HepG2 (cell line): ENCODE data around the gene LUC7L. TPM values are rescaled to one million over a fixed set of nuclear protein-coding genes. Genes with fewer than 3 reads are reported as not detected.

ENCODE experiments used
- ARNT2 ChIP-seq: sonication (generic); formaldehyde crosslinking; IDR thresholded peaks from 2 replicates; pipeline ENCODE4 v1.8.0; 2022; ENCODE audit warnings: mild to moderate bottlenecking, low read depth, missing genetic modification reagents, moderate library complexity
- CC2D1A ChIP-seq: sonication (generic); formaldehyde crosslinking; IDR thresholded peaks from 2 replicates; pipeline ENCODE4 v1.8.1; 2023; ENCODE audit warnings: mild to moderate bottlenecking, missing genetic modification reagents
- GZF1 ChIP-seq: sonication (generic); formaldehyde crosslinking; IDR thresholded peaks from 2 replicates; pipeline ENCODE4 v1.5.1; 2020; ENCODE audit warnings: mild to moderate bottlenecking, missing genetic modification reagents
- HNRNPUL1 ChIP-seq: fragments of 200-400 bp; formaldehyde crosslinking; IDR thresholded peaks from 2 replicates; pipeline ENCODE4 v1.6.1; 2017; ENCODE audit warnings: low read depth, mild to moderate bottlenecking, low read length, moderate library complexity
- PAF1 ChIP-seq: IDR thresholded peaks from 2 replicates; pipeline ENCODE4 v1.6.1; 2016; ENCODE audit warnings: missing genetic modification reagents, missing compliant biosample characterization
- TP53 ChIP-seq: sonication (generic); formaldehyde crosslinking; conservative IDR thresholded peaks from 2 replicates; pipeline ENCODE4 v1.4.0; 2020; ENCODE audit warnings: missing genetic modification reagents
- TRIM24 ChIP-seq: sonication (generic); formaldehyde crosslinking; IDR thresholded peaks from 2 replicates; pipeline ENCODE4 v1.8.0; 2022; ENCODE audit warnings: mild to moderate bottlenecking, missing genetic modification reagents
- ZFX ChIP-seq: sonication (generic); formaldehyde crosslinking; IDR thresholded peaks from 2 replicates; pipeline ENCODE4 v1.4.0; 2020; ENCODE audit warnings: mild to moderate bottlenecking, low read depth, missing genetic modification reagents, moderate library complexity
- ZNF354B ChIP-seq: sonication (generic); formaldehyde crosslinking; IDR thresholded peaks from 2 replicates; pipeline ENCODE4 v1.8.0; 2022; ENCODE audit warnings: mild to moderate bottlenecking, missing genetic modification reagents
- ZNF430 ChIP-seq: sonication (generic); formaldehyde crosslinking; IDR thresholded peaks from 2 replicates; pipeline ENCODE4 v1.9.0; 2021; ENCODE audit warnings: mild to moderate bottlenecking, missing genetic modification reagents
- ZNF615 ChIP-seq: sonication (generic); formaldehyde crosslinking; IDR thresholded peaks from 2 replicates; pipeline ENCODE4 v1.5.0; 2020; ENCODE audit warnings: mild to moderate bottlenecking, missing genetic modification reagents, borderline replicate concordance
- ZNF775 ChIP-seq: sonication (generic); formaldehyde crosslinking; IDR thresholded peaks from 2 replicates; pipeline ENCODE4 v1.4.0; 2020; ENCODE audit warnings: missing genetic modification reagents, mild to moderate bottlenecking, moderate library complexity, borderline replicate concordance
- ZNF816 ChIP-seq: sonication (generic); formaldehyde crosslinking; IDR thresholded peaks from 2 replicates; pipeline ENCODE4 v1.8.0; 2022; ENCODE audit warnings: missing genetic modification reagents, mild to moderate bottlenecking, borderline replicate concordance
- polyA plus RNA-seq, 8 experiments: library from polyadenylated mRNA; depleted of rRNA in 3 of 8; stranded (reverse) in 7 of 8; unstranded in 1 of 8; fragments of >200 nt; fragmentation: Illumina TruSeq in 4 of 8; extraction: Trizol in 4 of 8; gene quantifications; 2 replicates each; pipeline versions ENCODE4 v1.2.1 to v1.2.3, GENCODE V29; 2011 to 2016; ENCODE audit warnings: low read depth in 4 of 8, missing spikeins in 1 of 8, mixed read lengths in 1 of 8; ENCODE audit not compliant: insufficient read depth in 1 of 8
- total RNA-seq, 5 experiments: library from RNA; depleted of rRNA; stranded (reverse); fragments of >200 nt; fragmentation: Illumina TruSeq; extraction: Trizol; gene quantifications; 2 replicates each; pipeline ENCODE4 v1.2.3, GENCODE V29; 2016; ENCODE audit warnings: low read depth in 1 of 5
- TF ChIP-seq, protein P1 (sequence below): sonication (generic); formaldehyde crosslinking; IDR thresholded peaks from 2 replicates; pipeline ENCODE4 v1.4.0; 2020; ENCODE audit warnings: mild to moderate bottlenecking, missing genetic modification reagents
- TF ChIP-seq, protein P2 (sequence below): sonication (generic); formaldehyde crosslinking; IDR thresholded peaks from 2 replicates; pipeline ENCODE4 v1.5.0; 2020; ENCODE audit warnings: mild to moderate bottlenecking, missing genetic modification reagents, borderline replicate concordance
- TF ChIP-seq, protein P3 (sequence below): IDR thresholded peaks from 2 replicates; pipeline ENCODE4 v1.6.1; 2016
- TF ChIP-seq, protein P4 (sequence below): IDR thresholded peaks from 2 replicates; pipeline ENCODE4 v1.6.1; 2016; ENCODE audit warnings: missing biosample characterization, missing genetic modification reagents, low read depth

LUC7L gene
- total and polyA plus RNA-seq, 2 of the 13 experiments (the other 11 are each of a cell fraction or from before 2014, with no cell fraction given): 48.7 to 56.9 TPM

DNA sequence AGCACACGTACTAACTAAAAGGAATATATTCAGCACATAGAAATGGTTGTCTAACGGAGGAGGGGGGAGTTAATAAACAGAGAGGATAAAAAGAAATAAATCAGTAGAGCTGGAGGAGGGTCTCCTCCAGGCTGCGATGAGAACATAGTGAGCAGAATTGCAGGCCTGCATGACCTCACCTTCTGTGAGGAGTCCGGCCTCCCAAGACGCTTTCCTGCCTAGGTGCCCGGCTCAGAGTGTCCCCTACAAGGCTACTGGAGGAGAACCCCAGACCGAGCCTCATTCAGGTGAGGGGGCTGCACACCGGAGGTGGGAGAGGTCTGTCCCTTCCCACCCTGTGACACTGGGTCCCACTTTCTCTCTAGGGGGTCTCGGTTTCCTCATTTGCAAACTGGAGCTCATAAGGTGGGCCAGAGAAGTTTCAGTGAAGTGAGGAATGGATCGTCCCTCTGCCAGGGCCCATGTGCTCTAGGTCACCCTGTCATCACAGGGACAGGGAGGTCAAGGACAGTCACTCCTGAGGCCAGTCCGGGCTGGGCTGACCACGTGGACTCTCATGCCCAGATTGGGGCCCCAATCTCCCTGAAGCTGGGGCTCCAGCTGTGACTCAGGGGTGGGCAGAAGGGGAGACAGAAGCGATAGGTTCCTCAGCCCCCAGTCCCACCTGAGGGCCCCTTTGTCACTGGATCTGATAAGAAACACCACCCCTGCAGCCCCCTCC, 66.8 kb downstream of the LUC7L start (continued):
- TF ChIP-seq ZNF775 (CRISPR knock-in tag): no peak
- TF ChIP-seq, protein P1, sequence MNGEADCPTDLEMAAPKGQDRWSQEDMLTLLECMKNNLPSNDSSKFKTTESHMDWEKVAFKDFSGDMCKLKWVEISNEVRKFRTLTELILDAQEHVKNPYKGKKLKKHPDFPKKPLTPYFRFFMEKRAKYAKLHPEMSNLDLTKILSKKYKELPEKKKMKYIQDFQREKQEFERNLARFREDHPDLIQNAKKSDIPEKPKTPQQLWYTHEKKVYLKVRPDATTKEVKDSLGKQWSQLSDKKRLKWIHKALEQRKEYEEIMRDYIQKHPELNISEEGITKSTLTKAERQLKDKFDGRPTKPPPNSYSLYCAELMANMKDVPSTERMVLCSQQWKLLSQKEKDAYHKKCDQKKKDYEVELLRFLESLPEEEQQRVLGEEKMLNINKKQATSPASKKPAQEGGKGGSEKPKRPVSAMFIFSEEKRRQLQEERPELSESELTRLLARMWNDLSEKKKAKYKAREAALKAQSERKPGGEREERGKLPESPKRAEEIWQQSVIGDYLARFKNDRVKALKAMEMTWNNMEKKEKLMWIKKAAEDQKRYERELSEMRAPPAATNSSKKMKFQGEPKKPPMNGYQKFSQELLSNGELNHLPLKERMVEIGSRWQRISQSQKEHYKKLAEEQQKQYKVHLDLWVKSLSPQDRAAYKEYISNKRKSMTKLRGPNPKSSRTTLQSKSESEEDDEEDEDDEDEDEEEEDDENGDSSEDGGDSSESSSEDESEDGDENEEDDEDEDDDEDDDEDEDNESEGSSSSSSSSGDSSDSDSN (CRISPR knock-in tag): no peak
- TF ChIP-seq, protein P2, sequence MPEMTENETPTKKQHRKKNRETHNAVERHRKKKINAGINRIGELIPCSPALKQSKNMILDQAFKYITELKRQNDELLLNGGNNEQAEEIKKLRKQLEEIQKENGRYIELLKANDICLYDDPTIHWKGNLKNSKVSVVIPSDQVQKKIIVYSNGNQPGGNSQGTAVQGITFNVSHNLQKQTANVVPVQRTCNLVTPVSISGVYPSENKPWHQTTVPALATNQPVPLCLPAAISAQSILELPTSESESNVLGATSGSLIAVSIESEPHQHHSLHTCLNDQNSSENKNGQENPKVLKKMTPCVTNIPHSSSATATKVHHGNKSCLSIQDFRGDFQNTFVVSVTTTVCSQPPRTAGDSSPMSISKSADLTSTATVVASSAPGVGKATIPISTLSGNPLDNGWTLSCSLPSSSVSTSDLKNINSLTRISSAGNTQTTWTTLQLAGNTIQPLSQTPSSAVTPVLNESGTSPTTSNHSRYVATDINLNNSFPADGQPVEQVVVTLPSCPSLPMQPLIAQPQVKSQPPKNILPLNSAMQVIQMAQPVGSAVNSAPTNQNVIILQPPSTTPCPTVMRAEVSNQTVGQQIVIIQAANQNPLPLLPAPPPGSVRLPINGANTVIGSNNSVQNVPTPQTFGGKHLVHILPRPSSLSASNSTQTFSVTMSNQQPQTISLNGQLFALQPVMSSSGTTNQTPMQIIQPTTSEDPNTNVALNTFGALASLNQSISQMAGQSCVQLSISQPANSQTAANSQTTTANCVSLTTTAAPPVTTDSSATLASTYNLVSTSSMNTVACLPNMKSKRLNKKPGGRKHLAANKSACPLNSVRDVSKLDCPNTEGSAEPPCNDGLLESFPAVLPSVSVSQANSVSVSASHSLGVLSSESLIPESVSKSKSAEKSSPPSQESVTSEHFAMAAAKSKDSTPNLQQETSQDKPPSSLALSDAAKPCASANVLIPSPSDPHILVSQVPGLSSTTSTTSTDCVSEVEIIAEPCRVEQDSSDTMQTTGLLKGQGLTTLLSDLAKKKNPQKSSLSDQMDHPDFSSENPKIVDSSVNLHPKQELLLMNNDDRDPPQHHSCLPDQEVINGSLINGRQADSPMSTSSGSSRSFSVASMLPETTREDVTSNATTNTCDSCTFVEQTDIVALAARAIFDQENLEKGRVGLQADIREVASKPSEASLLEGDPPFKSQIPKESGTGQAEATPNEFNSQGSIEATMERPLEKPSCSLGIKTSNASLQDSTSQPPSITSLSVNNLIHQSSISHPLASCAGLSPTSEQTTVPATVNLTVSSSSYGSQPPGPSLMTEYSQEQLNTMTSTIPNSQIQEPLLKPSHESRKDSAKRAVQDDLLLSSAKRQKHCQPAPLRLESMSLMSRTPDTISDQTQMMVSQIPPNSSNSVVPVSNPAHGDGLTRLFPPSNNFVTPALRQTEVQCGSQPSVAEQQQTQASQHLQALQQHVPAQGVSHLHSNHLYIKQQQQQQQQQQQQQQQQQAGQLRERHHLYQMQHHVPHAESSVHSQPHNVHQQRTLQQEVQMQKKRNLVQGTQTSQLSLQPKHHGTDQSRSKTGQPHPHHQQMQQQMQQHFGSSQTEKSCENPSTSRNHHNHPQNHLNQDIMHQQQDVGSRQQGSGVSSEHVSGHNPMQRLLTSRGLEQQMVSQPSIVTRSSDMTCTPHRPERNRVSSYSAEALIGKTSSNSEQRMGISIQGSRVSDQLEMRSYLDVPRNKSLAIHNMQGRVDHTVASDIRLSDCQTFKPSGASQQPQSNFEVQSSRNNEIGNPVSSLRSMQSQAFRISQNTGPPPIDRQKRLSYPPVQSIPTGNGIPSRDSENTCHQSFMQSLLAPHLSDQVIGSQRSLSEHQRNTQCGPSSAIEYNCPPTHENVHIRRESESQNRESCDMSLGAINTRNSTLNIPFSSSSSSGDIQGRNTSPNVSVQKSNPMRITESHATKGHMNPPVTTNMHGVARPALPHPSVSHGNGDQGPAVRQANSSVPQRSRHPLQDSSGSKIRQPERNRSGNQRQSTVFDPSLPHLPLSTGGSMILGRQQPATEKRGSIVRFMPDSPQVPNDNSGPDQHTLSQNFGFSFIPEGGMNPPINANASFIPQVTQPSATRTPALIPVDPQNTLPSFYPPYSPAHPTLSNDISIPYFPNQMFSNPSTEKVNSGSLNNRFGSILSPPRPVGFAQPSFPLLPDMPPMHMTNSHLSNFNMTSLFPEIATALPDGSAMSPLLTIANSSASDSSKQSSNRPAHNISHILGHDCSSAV (CRISPR knock-in tag): no peak
- TF ChIP-seq TP53 (CRISPR knock-in tag): no peak
- TF ChIP-seq ARNT2 (CRISPR knock-in tag): 0 out of 2 replicates have a peak, but pooled peaks have one; percentile 23
- peak; percentile 65; the same call in 1 of the 2 replicates for TF ChIP-seq ZFX
- TF ChIP-seq GZF1: no peak
- TF ChIP-seq CC2D1A (CRISPR knock-in tag): no peak
- no peak for TF ChIP-seq HNRNPUL1
- no peak for TF ChIP-seq TRIM24
- no peak for TF ChIP-seq ZNF615
- no peak for TF ChIP-seq PAF1 (CRISPR knock-in tag)
- TF ChIP-seq ZNF816 (CRISPR knock-in tag): no peak
- TF ChIP-seq, protein P3, sequence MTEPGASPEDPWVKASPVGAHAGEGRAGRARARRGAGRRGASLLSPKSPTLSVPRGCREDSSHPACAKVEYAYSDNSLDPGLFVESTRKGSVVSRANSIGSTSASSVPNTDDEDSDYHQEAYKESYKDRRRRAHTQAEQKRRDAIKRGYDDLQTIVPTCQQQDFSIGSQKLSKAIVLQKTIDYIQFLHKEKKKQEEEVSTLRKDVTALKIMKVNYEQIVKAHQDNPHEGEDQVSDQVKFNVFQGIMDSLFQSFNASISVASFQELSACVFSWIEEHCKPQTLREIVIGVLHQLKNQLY (CRISPR knock-in tag): peak; percentile 56; the same call in 1 of the 2 replicates
- no peak for TF ChIP-seq ZNF354B (CRISPR knock-in tag)
- TF ChIP-seq, protein P4, sequence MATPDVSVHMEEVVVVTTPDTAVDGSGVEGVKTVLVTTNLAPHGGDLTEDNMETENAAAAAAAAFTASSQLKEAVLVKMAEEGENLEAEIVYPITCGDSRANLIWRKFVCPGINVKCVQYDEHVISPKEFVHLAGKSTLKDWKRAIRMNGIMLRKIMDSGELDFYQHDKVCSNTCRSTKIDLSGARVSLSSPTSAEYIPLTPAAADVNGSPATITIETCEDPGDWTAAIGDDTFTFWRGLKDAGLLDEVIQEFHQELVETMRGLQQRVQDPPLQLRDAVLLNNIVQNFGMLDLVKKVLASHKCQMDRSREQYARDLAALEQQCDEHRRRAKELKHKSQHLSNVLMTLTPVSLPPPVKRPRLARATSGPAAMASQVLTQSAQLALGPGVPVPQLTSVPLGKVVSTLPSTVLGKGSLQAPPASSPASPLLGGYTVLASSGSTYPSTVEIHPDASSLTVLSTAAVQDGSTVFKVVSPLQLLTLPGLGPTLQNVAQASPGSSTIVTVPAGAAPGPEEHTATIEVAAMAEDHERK (CRISPR knock-in tag): no peak
- TF ChIP-seq ZNF430: no peak
